Forelimb muscle (tissue), 1 donor: Measurements from ENCODE around the gene NELL1. TPM values are rescaled to one million over a fixed set of nuclear protein-coding genes. Genes with fewer than 3 reads are reported as not detected.

Experiments
- DNase-seq: peaks from one replicate; pipeline ENCODE4 v3.0.0-alpha.2; 2013; ENCODE audit warnings: low read depth
- polyA plus RNA-seq: library from polyadenylated mRNA; unstranded; fragments of 120-200 nt; gene quantifications from one replicate; pipeline ENCODE4 v1.2.1, GENCODE V29; 2013; ENCODE audit not compliant: insufficient read length

Gene NELL1
- polyA plus RNA-seq, 1 donor, result 5.1 TPM

DNA sequence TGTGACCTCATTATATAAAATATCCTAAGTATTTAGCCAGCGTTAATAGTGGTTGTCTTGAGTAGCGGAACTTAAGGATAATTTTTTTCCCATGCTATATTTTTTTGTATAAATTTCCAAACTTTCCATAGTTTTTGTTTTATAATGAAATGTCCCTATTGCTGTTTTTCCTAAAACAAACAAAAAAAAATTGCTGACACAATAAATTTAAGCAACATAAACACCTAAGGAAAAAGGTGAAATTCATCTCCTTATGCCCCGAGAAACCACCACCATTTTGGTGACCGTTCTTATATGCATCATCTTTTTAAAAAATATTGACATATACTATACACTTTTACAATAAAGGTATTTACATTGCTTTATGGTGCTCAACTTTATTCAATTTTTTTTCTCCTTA is 814.7 kb downstream of the NELL1 start:
- no peak for DNase-seq

DNA sequence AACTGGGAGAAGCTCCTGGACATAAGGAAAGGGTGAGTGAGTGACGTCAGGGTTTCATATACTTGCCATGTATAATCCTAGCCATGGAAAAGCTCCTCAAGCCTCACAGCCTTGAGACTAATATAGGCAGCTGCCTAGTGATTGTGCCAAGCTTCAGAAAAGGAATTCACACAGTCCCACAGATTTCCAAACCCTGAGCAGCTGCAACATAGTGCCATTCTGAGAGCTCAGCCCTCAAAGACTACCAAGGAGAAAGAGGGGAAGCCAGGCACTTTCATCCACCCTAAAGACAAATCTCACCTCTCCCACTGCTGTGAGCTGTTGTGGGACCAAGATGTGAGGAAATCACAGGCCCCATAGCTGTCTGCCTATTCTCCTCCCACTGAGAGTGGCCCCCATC is 815.6 kb downstream of the NELL1 start:
- peak; percentile 9 for DNase-seq

DNA sequence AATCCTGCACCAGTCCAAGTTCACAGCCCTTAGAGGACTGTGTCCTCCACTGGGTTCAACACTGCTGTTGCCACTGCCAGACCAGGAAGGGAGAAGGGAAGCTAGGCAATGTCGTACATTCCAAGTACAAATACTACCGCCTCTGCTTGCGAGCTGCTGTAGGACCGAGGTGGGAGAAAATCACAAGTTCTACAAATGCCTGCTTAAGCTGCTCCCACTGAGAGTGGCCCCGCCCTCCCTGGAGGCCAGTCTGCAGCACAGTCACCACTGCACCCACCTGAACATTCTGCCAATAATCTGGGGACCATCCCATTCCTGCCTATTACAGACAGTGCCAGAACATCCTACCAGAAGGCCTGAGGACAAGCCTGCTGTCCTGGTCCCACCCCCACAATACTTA is 816.0 kb downstream of the NELL1 start:
- DNase-seq, result no peak

DNA sequence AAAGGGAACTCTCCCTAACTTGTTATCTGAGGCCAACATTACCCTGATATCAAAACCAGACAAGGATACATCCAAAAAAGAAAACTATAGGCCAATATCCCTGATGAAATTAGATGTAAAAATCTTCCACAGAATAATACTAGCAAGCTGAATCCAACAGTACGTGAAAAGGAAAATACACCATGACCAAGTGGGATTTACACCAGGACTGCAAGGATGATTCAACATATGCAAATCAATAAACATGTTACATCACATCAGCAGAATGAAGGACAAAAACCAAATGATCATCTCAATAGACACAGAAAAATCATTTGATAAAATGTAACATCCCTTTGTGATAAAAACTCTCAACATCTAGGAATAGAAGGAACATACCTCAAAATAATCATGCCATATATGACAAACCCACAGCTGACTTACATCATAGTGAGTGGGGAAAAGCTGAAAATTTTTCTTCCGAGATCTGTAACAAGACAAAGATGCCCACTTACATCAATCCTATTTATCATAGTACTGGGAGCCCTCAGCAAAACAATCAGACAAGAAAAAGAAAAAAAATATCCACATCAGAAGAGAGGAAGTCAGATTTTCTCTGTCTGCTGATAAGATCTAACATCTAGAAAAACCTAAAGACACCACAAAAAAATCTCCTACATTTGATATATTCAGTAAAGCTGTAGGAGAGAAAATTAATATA is 820.2 kb downstream of the NELL1 start:
- no peak for DNase-seq

DNA sequence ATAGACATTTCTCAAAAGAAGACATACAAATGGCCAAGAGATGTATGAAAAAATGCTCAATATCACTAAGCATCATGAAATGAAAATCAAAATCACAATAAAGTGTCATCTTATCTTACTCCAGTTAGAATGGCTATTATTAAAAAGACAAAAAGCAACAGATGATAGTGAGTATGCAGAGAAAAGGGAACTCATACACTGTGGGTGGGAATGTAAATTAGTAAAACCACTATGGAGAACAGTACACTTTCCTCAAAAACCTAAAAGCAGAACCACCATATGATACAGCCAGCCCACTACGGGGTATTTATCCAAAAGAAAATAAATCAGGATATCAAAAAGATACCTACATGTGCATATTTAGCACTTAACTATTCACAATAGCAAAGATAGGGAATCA is 823.5 kb downstream of the NELL1 start:
- DNase-seq, result no peak

DNA sequence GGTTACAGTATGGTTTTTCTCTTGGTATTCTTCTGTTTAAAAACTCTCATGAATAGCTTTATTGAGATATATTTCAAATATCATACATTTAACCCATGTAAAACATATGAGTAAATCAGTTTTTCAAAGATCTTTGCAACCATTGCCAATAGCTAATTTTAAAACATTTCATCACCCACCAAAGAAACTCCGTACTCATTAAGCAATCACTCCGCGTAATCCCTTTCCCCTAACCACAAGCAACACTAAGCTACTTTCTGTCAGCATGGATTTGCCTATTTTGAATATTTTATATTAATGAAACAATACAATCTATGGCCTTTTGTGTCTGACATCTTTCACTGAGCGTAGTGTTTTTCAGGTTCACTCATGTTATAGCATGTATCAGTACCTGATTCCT is 825.6 kb downstream of the NELL1 start:
- DNase-seq, result no peak

DNA sequence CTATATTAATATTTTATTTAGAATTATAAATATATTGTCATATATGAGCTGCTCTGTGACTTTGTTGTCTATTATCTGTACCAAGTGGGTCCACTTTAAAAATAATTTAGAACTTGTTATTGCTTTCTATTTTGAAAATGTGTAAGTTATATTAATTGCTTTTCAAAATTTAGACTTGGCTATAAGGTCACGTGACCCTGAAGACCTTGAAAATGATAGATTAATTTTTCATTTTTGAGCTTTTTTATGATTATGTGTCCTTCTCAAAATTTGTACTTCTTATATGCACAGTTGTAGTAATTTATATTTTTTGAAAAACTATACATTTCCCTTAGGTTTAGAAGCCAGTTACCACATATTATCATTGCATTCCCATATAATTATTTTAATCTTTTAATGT is 826.5 kb downstream of the NELL1 start:
- no peak for DNase-seq

DNA sequence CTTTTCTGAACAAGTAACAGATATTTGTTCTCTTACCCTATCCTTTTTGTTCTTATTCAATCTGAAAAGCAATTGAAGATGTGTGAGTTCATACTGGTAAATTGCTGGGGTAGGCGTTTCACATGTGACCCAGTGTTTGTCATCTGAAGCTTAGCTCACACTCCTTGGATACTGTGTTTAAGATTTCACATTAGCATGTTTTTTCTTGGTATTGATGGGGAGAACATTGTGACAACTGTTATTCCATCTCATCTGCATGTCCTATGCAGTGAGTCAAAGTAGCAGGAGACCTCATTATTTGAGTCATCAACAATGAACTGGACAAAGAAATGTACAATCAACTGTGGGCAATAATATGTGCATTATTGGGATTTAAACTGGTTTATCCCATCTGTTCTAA is 831.9 kb downstream of the NELL1 start:
- DNase-seq, result no peak

DNA sequence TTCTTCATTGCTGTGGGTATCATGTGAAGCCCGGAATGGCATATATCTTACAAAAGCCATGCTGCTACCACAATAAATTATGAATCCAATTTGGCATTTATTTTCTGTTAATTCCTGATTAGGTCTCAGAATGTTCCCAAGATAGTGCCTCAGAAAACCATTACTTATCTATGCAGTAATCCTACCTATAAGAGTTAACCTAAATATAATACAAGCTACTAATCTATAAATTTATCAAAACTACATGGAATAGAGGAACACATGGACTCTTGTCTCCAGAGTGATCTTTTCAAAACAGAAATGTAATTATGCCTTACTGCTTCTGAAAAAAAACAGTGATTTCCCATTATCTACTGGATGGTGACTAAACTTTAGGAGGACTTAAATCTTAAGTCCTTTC is 835.7 kb downstream of the NELL1 start:
- DNase-seq, result no peak

DNA sequence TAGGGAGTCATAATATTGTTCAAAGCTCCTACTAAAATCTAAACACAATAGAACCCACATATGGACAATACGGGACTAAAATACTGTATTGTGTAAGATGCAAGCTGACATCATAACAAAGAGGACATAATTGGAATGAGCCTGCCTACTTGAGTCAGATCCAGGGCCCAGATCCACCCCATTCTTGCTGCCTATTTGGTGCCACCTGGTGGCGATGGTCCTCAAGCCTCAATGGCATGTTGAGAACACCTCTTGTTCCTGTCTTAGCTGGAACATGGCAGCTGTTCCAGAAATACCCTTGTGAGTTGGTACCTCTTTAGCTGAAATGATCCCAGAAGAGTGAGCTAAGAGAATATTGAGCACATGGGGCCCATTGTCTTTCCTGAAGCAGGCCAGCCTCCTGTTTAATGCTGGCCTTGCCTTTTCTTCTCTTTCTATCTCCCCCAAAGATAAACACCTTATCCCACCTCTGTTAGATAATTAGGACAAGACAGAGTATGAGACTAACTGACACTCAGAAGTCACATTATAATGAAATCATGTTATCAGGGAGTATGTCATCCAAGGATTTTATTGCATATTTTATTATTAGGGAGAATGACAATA is 842.6 kb downstream of the NELL1 start:
- DNase-seq, result no peak

DNA sequence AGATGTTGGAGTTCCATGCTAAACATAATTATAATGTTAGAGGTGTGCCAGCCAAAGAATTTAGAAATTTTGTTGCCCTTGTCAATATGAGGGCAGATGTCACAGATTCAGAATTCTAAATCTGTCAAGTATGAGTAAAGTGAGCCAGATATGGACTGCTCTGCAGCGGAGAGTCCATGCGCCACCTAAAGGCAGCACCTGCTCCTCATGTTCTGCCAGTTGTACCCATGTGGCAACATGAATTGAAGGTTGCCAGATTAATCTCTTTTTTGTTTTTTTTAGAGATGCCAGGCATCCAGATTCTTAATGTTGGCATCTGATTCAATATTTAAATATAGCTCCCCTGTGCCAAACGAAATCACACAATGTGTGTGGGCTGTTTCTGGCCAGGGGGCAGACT is 844.9 kb downstream of the NELL1 start:
- no peak for DNase-seq

DNA sequence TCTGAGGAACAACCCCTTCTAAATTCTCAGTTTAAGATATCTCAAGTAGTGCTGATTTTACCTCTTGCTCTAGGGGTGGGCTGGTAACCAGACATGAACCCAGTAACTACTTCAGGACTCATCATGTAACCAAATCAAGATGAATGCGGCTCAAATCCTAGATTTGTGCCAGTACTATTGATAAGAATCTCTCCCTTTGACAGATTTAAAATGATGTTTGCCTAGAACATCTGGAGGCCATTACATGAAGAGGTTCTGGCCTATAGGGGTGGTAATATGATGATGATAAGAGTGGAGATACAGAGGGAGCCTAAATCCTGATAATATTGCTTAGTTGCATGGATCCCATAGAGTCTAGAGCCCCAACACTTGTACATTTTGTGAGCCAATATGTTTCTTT is 850.9 kb downstream of the NELL1 start:
- no peak for DNase-seq

DNA sequence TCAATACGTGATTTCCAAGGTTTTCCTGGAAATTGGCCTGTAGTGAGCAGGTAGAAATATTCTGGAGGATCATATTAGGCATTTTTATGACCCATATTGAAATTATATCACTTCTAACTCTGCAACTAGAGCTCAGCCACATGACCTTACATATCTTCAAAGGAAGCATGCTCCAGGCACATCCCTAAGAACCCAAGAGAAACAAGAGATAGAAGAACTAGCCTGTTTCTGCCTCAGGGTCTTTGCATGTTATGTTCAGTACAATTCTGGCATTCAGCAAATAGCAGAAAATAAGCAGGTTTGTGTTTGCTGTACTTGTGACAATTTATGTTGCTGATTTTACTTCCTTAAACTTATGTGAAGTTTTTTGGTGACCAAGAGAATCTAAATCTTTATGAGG is 859.8 kb downstream of the NELL1 start:
- no peak for DNase-seq

DNA sequence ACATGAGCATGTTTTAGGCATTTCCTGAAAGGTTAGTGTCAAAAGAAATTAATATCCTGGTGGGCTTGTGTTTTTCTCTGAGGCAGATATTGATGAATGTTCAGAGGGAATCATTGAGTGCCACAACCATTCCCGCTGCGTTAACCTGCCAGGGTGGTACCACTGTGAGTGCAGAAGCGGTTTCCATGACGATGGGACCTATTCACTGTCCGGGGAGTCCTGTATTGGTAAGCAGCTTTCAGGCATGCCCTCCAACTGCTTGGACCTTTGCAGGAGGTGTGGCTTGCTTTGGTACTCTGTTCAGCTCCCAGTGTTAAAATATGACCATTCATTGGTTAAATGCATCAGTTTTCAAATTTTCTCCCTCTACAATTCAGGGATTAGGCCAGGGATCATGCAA is 864.9 kb downstream of the NELL1 start:
- no peak for DNase-seq

DNA sequence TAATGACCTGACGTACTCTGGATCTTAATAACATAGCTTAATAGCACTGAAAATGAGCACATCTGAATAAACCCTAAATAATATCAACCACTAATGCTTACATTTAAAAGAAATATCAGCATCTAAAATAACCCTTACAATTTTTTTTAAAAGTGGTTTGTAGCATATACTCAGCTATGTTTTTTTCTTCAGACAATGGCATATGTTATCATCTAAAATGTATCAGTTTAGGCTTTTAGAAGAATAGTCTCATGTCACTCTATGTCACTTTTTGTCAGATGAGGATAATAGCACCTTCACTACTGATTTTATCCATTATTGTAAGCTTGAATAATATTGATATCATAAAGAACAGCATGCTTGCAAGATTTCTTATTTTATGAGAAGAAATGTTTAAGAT is 868.6 kb downstream of the NELL1 start:
- DNase-seq, result no peak

DNA sequence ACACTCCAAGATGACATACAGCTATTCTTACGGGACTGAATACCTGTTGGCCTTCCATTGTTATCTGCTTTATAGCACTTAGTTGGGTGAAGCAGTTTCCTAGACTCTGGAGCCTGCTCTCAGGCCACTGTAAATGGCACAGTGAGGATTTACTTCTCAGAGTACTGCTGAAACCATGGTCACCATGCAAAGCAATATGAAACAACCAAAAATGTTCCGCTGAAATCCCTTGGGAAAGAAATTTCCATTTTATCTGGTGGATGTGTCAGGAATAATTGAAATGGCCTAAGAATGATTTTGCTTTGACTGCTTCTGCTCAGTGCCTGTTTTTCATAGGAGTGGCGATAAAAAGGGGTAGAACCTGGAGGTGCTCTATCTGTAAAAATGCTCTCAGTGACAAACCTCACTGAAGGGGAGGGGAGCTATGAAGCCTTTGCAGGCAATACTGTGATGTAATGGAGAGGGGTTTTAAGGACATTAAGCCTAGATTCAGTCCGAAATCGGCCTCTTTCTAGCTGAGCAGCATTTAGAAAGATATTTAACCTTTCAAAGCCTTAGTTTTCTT is 871.9 kb downstream of the NELL1 start:
- DNase-seq, result no peak

DNA sequence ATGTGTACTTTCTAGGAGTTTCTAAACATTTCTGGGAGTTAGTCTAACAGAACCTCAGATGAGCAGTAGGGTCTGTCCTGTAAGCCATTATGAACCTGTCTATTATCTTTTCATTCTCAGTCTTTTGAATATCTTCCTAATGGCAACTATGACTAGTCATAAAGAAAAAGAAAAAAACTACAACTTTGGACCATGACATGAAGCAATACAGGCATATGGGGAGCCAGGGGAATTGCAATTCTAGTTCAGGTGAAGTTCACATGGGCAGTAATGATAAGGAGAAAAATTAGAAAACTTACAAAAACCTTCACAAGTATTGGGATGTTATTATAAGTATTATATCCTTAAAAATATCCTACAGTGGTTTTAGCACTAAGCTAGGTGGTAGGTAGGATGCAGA is 874.5 kb downstream of the NELL1 start:
- no peak for DNase-seq

DNA sequence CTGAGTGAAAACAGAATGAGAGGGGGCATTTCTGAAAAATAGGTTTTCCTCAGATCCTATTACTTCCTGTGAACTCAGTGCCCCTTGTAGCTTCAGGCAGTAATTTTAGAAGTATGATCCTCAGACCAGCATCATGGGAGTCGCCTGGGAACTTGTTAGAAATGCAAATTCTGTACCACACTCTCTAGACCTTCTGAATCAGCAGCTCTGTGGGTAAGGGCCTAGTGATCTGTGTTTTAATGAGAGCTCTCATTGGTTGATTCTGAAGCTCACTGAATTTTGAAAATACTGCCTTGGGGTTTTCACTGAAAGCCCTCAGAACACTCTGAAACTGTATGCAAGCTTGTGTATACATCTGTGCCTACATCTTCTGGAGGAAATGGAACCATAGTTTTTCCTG is 876.3 kb downstream of the NELL1 start:
- no peak for DNase-seq

DNA sequence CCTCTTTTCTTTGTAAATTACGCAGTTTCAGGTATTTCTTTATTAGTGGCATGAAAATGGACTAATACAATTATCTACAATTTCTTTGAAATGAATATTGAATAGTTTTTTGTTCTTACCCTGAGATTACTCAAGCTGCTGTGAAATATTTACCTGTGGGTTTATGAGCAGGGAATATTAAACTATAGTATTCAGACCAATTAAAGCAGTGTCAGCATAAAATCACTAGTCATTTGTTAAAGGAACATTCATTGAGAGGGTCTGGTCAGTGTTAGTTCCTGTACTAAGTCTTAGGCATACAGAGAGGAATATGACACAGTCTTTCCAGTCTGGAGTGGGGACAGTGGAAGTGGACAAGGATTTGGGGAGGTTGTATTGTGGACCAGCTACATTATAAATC is 877.3 kb downstream of the NELL1 start:
- no peak for DNase-seq

DNA sequence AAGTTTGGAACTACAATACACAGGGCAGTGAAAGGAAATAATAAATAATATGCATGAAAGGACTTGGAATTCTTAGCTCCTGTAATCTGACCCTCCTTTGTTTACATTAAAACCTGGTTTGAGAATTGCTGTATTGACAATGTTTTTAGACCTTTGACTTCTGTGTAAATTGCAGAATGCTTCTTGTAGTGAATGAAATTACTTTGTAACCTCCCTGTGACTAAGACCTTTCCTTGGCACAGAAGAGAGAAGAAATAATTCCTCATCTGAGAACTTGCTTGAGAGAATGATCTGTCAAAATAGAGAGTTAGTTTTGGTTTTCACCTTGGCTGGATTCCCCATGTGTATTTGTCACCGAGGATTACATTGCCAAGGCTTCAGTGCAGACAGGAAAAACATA is 883.5 kb downstream of the NELL1 start:
- DNase-seq, result no peak

DNA sequence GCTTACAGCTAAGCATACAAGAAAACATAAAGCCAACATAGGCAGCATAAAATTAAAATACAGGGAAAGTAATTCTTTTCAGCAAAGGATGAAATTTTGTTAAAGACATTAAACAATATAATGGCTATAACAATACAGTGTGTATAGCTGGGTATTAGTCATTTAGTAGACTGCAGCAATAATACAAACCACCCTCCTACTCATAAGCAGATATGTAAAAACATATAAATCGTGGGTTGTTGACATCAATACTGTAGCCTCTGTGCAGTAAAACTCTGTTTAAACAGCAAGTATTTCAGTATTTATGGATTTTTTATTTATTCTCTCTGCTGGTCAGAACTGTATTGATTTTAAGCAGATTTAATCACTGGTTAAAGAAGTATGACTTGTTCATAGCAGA is 884.4 kb downstream of the NELL1 start:
- no peak for DNase-seq

DNA sequence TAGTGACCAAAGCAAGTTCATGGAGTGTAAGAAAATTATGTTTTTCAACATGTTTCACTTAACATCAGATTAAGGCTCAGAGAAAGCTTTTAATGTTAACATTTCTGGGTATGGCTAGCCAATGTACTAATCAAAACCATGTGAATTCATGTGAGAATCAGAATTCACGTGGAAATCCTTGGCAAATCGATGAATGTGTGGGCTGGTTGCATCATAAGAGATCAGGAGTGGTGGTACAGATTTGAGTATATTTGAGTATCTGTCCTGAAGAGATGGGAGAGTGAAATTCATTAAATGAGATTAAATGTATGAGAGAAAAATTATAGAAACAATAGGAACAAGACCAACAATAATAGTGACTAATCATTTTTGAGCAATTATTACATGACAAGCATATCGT is 884.9 kb downstream of the NELL1 start:
- no peak for DNase-seq

DNA sequence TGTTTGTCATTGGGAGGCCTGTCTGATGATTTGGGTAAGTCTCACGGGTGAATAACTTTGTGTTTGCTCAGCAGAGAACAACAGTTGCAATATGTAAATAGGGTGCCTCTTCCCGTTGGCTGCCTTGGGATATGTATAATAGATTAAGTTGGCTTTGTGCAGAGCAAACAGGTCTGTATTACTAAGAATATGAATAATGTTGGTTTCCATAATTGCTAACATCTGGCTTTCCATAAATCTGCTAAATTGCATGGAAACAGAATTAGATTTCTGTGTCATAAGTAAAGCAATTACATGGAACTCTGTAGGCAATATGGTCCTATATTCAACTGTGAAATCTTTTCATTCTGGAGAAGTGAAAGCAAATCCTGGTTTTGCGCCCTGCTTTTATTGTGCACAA is 887.5 kb downstream of the NELL1 start:
- peak; percentile 28 for DNase-seq
